M059J (cell line): Measurements from ENCODE around the gene P2RY2. TPM values are rescaled to one million over a fixed set of nuclear protein-coding genes. Genes with fewer than 3 reads are reported as not detected.

ENCODE experiments used
- DNase-seq: peaks from one replicate; pipeline ENCODE4 v3.0.0-alpha.2; 2012; ENCODE audit warnings: low read depth
- total RNA-seq: library from RNA; depleted of rRNA; stranded (reverse); fragments of >200 nt; shearing (Covaris generic); gene quantifications from 2 replicates; pipeline ENCODE4 v1.2.3, GENCODE V29; 2014

Gene P2RY2
- total RNA-seq, 1 experiment from 2014 or later: 0.84 TPM

DNA sequence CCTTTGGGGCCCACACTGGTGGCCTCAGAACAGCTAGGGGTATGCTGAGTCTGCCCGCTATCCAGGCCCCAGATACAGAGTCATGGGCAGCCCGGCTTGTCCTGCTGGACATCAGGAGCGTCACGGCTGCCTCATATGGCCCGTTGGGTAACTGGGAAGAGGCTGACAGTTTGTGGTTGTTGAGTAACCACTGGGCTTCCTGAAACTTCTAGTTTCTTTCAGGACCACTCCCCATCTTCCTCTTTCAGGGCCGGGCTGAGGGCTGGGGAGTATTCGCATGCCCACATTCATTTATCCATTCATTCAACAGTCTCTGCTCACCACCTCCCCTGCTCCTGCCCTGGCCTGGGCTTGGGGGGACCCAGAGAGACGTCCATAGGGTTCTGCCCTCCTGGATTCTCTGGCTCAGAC is 13.4 kb upstream of the P2RY2 start:
- DNase-seq: no peak

DNA sequence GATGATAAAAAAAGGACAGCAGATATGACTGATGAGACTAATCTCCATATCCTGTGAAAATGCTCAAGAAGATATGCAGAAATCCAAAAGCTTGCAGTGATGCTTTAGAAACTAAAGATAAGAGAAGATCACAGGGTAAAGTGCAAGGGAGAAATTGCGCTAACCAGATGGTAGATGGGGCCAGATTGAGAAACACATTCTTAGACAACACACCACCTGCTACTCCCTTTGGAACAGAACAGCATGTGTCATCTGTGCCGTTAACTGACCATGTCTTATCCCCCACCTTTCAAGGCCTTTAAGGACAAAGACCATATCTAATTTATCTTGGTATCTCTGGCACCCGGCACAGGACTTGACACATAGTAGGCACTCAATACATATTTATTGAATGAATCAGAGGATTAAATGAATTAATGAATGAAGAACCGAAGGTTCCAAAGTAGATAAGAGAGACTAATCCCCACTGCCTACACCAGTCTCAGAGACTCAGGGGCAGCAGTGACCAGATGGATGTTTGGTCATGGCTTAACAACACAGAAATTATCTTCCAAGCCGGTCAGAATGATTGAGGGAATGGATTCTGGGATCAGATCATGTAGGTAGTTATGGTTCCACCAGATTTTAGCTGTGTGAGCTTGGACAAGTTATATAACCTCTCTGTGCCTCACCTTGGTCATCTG is 12.3 kb upstream of the P2RY2 start:
- DNase-seq: peak; percentile 17

DNA sequence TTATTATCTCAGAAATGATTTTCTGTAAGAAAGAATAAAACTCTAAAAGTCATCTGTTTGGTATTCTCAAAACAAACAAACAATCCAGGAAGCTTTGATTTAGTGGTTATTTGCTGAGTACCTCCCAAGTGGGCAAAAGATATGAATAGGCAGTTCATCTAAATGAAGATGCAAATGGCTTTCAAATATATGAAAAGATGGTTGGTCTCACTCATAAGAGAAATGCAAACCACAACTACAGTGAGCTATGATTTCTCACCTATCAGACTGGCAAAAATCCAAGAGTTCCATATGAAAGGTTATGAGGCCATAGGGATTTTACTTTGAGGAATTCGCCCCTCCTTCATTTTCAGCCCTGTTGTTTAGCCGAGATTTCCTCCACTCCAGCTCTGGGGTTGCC is 11.3 kb upstream of the P2RY2 start:
- peak; percentile 62 for DNase-seq

DNA sequence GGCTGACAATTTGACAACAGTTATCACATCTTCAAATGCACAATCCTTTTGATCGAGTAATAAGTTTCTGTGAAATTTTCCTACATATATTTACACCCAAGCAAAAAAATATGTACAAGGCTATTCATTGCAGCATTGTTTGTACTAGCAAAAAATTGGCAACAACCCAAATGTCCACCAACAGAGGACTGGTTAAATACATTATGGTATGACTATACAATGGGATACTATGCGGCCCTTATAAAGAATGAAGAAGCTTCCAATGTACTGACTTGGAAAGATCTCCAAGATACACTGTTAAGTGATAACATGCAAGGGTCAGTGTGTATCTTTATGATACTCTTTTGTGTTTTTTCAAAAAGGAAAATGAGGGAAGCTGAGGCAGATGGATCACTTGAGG is 8.2 kb upstream of the P2RY2 start:
- no peak for DNase-seq

DNA sequence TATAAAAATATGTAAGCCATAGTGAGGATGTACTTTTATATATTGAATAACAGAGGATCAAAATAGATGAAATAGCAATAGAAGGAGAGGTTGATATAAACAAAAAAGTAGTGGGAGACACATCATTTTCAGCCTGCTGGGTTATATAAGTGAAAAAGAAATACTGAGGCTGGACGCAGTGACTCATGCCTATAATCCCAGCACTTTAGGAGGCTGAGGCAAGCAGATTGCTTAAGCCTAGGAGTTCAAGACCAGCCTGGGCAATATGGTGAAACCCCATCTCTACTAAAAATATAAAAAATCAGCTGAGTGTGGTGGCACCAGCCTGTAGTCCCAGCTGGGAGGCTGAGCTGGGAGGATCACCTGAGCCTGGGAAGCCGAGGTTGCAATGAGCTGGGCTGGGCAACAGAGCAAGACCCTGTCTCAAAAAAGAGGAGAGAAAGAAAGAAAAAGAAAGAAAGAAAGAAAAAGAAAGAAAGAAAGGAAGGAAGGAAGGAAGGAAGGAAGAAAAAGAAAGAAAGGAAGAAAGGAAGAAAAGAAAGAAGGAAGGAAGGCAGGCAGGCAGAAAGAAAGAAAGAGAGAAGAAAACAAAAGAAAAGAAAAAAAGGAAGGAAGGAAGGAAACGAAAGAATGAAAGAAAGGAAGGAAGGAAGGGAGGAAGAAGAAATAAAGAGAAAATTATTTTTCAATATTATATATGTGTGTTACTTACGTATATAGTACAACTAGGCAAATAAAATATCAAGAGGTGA is 7.0 kb upstream of the P2RY2 start:
- no peak for DNase-seq

DNA sequence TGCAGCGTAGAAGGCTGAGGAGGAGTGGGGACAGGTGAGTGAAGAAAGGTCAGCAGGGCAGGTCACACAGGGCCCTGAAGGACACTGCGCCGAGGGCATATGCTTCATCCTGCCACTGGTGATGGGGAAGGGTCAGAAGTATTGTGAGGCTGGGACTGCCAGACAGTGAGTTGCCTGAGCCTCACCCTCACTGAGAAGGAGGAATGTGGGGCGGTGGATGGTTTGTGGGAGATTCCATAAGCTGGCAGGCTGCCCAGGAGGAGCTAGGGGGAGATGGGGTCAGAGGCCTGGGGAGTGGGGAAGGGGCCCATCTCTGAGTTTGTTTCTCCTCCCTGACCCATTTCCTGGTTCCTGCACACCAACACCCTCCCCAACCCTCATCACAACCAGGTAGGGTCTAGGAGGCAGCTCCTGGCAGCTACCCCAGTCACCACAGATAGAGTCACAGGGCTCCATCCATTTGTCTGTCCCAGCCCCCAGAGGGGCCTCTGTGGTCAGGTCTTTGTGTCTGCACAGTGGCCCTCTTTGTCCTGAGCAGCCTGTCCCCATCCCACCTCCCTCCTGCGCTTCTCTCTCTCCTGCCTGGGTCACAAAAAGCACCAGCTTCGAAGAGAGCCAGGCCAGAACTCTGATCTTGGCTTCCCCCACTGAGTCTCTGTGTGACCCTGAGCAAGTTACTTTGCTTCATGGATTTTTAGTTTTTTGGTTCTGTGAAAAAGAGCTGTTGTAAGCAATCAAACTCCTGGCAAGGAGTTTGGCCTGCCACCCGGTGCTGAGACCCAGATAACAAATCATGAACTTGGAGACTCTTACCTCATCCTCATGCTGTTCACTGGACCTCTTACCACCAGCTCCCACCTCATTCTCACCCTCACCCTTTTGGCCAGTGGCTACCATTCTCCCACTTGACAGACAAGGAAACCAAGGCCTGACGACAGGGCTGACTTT is 4.6 kb upstream of the P2RY2 start:
- DNase-seq: no peak

DNA sequence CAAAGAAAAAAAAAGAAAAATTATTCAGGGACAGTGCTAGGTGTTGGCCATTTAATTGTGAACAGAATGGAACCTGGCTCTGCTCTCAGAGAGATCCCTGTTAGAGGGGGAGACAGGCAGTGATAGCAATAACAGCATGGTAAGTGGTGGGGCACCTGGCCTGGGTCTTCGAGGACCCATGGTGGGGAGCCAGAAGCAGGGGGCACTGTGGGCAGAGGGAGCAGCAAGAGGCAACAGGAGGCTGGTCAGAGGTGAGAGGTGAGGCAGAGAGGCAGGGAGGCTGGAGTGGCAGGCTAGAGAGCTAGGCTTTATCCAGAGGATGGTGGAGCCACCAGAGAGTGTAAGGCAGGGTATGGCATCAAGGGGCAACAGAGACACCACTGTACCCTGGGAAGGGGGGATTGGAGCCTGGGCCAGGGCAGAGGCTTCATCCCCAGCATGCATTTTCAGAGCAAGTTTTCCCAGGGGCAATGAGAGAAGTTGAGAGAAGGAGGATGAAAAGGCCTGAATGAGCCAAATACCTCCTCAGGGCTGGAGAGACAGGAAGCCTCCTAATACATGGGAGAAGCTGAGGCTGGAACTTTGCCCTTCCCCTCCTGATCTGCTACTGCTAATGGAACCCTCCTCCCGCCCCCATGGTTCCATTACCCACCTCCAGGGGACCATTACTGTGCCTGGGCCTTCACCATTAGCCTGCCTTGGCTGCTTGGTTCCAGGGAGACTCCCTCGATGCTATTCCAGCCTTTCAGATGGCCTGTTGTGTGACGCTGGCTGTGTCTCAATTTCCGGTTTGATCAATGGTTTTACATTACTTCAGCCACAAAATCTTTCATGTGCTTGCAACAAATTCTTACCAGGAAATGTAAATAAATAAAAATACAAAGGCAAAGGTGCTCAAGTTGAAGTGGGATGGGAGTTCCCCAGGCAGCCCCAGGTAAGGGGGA is 2.6 kb upstream of the P2RY2 start:
- no peak for DNase-seq

DNA sequence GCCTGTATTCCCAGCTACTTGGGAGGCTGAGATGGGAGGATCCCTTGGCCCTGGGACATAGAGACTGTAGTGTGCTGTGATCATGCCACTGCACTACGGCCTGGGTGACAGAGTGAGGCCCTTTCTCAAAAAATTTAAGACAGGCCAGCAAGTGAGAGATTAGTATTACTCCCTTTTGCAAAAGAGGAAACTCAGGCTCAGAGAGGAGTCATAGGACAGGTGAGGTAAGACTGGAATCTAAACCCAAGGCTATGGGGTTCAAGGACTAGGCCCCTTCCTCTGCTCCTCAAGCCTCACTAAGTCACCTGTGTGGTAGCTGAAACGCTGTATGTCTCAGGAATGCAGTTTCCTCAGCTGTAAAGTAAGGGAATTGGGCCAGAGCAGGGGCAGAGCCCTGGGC is 1.6 kb upstream of the P2RY2 start:
- DNase-seq: no peak

DNA sequence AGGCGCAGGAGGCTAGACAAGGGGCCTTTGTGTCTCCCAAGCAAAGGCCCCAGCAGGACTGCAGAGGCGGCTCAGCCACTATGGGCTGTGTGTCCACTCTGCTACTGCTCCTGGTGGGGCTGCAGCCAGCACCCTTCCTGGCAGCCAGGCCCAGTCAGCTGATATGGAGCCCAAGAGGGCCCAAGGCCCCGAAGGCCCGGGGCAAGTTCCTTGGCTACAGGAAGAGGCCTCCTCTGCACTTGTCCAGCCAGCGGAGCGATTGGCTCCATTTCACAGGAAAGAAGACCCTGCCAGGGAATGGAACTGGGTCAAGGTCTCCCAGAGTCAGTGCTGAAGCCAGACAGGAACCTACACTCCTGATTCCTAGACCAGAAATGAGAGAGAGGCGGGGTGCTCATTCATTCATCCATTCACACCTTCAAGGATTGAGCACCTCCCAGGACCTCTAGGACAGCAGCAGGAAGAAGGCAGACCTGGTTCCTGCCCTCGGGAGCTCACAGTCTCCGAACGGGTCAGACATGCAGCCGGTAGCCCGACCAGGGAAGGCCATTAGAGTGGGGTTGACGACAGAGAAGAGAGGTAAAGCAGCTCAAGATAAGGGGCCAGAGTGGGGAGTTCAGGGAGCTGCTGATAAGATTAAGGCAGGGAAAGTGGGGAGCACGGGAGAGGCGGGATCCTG is 811 bp upstream of the P2RY2 start:
- no peak for DNase-seq

DNA sequence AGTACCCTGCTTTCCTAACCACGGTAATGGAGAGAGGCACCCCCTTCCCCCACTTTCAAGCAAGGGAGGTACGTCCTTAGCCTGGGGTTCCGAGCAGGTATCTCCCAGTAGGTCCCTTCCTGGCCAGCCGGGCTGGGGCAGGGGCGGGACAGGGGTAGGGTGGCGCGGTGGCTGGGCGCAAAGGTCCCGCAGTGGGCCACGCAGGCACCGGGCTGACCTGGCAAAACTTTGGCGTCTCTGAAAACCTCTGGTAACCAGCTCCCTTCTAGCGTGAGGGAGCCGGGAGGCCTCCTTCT is 323 bp upstream of the P2RY2 start:
- no peak for DNase-seq

DNA sequence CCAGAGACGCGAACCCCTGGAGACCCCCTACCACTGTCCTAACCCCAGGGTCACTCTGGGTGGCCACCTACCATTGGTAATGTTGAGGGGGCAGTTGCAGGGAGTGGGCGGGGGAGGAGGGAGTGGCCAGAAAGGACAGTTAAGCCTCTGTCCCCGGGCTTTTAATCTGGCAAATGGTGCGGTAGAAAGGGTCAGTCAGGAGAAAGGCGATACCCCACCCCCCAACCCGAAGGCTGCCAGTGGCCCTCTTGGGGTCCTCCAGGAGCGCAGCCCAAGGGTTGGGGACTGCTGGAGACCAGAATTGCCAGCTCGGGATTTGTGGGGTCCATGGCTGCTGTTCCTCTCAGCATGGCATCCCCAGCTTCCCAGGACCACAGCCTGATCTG is 742 bp downstream of the P2RY2 start:
- no peak for DNase-seq

DNA sequence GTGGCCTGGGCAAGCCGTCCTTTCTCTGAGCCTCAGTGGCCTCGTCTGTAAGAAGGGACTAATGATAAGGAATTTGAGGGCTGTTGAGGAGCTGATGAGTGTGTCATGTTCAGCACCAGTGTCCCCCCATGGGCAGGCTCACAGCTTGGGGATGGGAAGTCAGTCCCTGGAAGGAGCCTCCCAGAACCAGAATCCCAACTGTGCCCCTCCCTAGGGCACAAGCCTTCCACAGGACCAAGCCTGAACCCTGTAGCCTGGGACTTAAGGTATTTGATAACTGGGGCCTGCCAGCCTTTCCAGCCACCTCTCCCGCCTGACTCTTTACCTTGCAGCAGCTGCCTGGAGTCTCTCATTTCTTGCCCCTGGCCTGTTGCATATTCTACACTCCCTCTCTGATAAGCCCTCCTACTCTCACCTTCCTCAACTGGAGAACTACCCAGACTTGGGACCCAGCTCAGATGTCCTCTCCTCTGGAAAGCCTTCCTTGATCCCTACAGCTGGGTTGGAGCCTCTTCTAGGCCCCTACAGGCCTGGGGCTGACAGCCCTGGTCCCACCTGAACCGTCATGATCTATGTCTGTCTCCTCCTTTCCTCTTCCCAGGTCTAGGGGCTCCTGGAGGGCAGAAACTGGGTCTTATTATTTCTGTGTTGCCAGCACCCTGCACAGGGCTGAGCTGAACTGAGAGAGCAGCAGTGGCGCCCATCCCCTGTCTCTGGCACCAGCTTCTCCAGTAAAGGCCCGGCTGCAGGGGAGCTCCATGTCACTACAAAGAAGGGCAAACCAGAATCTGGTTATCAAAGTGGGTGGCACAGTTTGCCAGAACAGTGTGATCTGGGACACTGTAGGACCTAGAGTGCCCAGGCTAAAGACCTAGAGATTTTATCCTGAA is 1.6 kb downstream of the P2RY2 start:
- DNase-seq: no peak

DNA sequence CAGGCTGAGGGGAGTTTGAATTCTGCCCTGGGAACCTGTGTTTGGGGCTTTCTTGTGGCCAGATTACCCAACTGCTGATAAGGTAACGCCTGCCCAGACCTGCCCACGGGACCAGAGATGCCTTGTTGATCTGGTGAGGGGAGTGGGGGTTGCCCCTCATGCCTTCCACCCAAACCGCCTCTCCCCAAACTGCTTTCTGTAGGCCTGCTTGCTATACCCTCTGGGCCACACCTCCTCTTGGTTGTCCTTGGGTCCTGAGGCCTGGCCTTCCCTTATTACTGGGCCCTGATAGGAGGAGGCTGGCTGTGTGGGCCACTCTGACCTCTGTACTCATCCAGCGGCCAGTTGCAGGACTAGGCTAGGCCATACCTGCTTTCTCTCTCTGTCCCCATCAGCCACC is 3.4 kb downstream of the P2RY2 start:
- no peak for DNase-seq

DNA sequence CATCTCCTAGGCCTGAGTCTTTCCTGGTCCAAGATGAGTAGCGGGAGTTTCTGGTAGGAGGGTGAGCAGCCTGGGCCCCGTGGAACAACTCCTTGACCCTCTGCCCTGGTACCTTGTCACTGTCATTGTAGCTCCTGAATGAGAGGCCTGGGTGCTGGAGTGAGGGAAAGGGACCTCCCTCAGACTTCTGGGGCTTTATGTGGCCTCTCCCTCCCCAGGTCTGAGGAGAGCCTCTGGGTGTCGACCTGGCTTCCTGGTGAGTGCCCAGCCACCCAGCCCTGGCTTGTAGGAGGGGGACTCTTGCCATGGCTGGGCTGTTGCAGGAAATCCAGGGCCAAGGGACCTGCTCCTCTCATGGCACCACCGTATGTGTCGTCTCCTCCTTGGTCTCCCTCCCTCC is 3.9 kb downstream of the P2RY2 start:
- no peak for DNase-seq

DNA sequence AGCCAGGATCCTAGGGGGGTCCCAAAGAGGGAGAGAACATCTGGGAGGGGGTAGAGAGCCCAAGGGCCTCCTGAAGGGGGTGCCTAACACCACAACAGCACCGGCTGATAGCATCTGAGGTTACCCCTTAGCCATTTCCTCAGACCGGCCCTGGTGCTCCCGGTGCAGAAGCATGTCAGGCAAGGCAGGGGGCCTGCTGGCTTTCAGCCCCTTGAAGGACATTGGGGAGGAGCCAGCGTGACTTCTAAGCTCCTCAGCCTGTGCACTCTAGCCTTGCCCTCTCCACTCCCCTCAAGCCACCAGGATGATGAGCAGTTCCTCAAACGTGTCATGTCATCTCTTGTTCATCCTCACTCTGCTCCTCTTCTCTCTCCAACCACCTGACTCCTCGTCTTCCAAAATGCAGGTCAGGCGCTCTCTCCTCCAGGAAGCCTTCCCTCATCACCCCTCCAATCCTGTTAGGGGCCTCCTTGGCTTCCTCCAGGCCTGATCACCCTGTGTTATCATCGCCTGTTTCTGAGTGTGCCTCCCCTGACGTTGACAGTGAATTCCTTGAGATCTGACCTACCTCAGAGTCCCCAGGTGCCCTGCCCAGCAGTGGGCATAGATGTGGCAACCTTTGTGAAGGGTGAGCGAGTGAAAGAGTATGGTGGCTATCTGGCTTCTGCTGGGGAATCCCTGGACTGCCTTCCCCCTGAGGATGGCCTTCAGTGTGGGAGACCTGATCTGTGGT is 6.1 kb downstream of the P2RY2 start:
- DNase-seq: no peak

DNA sequence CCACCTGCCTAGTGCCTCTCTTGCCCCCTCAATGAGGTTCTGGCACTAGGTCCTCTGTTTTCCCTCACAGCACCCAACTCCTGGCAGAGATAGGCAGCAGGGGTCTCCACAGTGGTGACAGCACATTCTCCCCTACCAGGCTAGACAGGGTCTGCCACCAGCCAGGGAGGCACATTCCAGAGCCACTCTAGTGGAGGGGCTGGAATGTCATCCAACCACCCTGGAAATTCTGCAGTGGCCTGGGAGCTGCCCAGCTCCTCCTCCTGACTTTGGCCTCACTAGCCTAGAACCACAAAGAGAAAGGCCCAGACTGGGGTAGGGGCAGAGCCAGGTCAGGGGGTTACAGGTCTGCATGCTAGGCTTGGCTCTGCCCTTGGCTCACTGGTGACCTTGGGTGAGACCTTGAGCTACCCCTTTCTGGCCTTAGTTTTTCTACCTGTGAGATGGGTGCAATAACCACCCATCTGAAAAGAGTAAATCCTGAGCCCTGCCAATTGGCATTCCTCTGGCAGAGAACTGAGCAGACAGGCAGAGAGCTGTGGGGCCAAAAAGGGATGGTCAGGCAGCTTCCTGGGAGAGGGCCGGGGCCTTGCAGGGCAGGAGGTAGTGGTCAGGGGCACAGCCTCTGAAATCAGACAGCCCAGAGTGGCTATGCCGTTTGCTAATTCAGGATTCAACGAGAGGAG is 7.1 kb downstream of the P2RY2 start:
- DNase-seq: no peak

DNA sequence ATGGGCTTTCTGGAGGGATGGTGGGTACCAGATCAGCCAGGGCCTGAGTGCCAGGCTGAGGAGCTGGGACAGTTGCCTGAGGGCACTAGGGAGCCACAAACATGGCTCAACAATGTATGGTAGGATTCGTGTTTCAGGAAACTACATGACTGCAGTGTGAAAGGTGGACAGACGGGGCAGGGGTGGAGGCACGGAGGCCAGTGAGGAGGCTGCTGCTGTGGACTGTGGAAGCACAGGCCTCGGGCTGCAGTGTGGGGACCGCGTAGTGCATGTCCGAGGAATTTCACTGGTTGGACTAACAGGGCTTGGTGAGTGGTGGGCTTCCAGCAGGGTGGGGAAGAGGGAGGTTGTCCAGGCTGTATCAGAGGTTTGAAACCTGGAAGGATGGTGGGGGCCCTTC is 7.8 kb downstream of the P2RY2 start:
- DNase-seq: no peak

DNA sequence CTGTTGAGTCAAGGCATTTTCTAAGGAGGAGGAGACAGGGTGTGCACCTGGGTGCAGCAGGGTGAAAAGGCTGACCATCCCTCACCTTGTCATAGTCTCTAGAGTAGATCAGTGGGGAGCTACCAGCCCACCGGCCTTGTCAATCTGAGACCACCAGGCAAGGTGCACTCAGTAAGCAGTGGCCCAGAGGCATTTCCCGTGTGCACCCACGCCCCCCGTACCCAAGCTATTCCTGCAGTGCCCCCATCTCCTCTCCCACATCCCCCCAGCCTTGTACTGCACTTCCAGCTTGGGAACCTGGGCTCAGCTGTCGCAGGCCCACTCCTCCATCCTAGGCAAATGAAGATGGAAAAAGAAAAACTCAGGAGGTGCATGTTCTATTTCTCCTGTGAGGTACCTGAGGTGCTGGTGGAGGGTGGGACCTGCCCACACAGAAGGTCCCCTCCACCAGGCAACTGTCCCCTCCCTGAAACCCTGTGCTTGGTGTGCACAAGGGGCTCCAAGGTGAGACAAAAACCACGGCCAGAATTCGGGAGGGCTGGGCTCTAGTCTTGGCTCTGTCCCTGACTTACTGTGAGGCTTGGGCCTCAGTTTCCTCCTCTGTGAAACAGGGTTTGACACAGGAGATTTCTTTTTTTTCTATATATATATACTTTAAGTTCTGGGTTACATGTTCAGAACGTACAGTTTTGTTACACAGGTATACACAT is 8.4 kb downstream of the P2RY2 start:
- no peak for DNase-seq
